Vagina (tissue), 2 donors: ENCODE data around the gene HOPX. TPM values are rescaled to one million over a fixed set of nuclear protein-coding genes. Genes with fewer than 3 reads are reported as not detected.

ENCODE experiments used
- DNase-seq, 2 donors: peaks; one replicate each; pipeline ENCODE4 v3.0.0-alpha.2; 2017; ENCODE audit errors: extremely low spot score in 2 of 2
- H3K27ac ChIP-seq: fragments of 200-600 bp; sonication (generic); one replicate; pipeline ENCODE4 v1.5.1; 2019
- H3K27me3 ChIP-seq: fragments of 200-600 bp; sonication (generic); one replicate; pipeline ENCODE4 v1.5.1; 2019
- H3K36me3 ChIP-seq, 2 donors: fragments of 200-600 bp; sonication (generic); one replicate each; pipeline ENCODE4 v1.5.1; 2017 to 2019
- H3K4me1 ChIP-seq: fragments of 200-600 bp; sonication (generic); one replicate; pipeline ENCODE4 v1.5.1; 2019
- H3K4me3 ChIP-seq, 2 donors: fragments of 200-600 bp; sonication (generic); 1 replicate in 1 of 2; 2 replicates in 1 of 2; pipeline ENCODE4 v1.5.1; 2016 to 2019
- H3K9me3 ChIP-seq: fragments of 200-600 bp; sonication (generic); one replicate; pipeline ENCODE4 v1.5.1; 2019
- CTCF ChIP-seq, 3 experiments: fragments of 450-650 bp in 2 of 3; fragments of 200-600 bp in 1 of 3; sonication (generic) in 1 of 3; IDR thresholded peaks; one replicate each; pipeline ENCODE4 v1.5.1; 2017 to 2019; ENCODE audit warnings: antibody characterized with exemption in 3 of 3, mild to moderate bottlenecking in 2 of 3, moderate library complexity in 2 of 3
- POLR2A ChIP-seq, 2 donors: fragments of 450-650 bp; IDR thresholded peaks; one replicate each; pipeline ENCODE4 v1.6.1; 2017; ENCODE audit warnings: antibody characterized with exemption in 2 of 2, mild to moderate bottlenecking in 2 of 2, moderate library complexity in 2 of 2
- POLR2AphosphoS5 ChIP-seq, 2 donors: sonication (generic); formaldehyde crosslinking; IDR thresholded peaks; one replicate each; pipeline ENCODE4 v1.9.0; 2017; ENCODE audit warnings: antibody characterized with exemption in 2 of 2, mild to moderate bottlenecking in 2 of 2, low read depth in 1 of 2; ENCODE audit not compliant: insufficient read depth in 1 of 2
- intact Hi-C: fragments of 100-400 bp; cut with DNase I; formaldehyde crosslinking; loops from one replicate; pipeline ENCODE4 v1.15.1; 2023
- total RNA-seq: library from RNA; depleted of rRNA; stranded (reverse); fragments of >200 nt; gene quantifications from one replicate; pipeline ENCODE4 v1.2.3, GENCODE V29; 2016

Gene HOPX
- total RNA-seq, 1 donor from 2014 or later: 112 TPM

- intact Hi-C loops: no loop called here
- Histone ChIP-seq H3K27ac (peak overlapping the region; percentile 34), H3K4me1 (peaks cover 37% of the 10 kb centered on the region), H3K4me3 (no peak overlapping the region), H3K27me3 (no peaks in the 10 kb centered on the region), H3K36me3 (peaks cover 0 to 9% of the 10 kb centered on the region in 2 donors), H3K9me3 (no peaks in the 10 kb centered on the region)
- TF ChIP-seq POLR2A (IDR thresholded peaks at IDR 0.05): no peak
- no peak for TF ChIP-seq POLR2AphosphoS5 (IDR thresholded peaks at IDR 0.05; ENCODE audit: insufficient read depth in 1 of 2, low read depth in 1 of 2)
- TF ChIP-seq CTCF (IDR thresholded peaks at IDR 0.05): no peak
- DNase-seq: no peak
Observed at GRCh38 chr4:56653461-56654237, 27.4 kb downstream of the HOPX start.

GRCh38 chr4:56652196-56652595 is 28.9 kb downstream of the HOPX start:
- no peaks in the 10 kb centered on the region for H3K27me3 ChIP-seq
- no peak for TF ChIP-seq CTCF (IDR thresholded peaks at IDR 0.05)
- no peak for TF ChIP-seq POLR2A (IDR thresholded peaks at IDR 0.05)
- no peak for TF ChIP-seq POLR2AphosphoS5 (IDR thresholded peaks at IDR 0.05; ENCODE audit: insufficient read depth in 1 of 2, low read depth in 1 of 2)
- DNase-seq: no peak
- intact Hi-C loops: no loop called here
- no peak overlapping the region for H3K4me3 ChIP-seq
- H3K36me3 ChIP-seq: peaks cover 0 to 9% of the 10 kb centered on the region in 2 donors
- no peak overlapping the region for H3K27ac ChIP-seq
- no peaks in the 10 kb centered on the region for H3K9me3 ChIP-seq
- peaks cover 22% of the 10 kb centered on the region for H3K4me1 ChIP-seq

GRCh38 chr4:56651056-56651350 is 30.1 kb downstream of the HOPX start:
- no peak overlapping the region for H3K4me3 ChIP-seq
- H3K4me1 ChIP-seq: peaks cover 11% of the 10 kb centered on the region
- H3K9me3 ChIP-seq: no peaks in the 10 kb centered on the region
- intact Hi-C loops: no loop called here
- DNase-seq: no peak
- no peak overlapping the region for H3K27ac ChIP-seq
- TF ChIP-seq CTCF (IDR thresholded peaks at IDR 0.05) (no peak), POLR2A (IDR thresholded peaks at IDR 0.05) (no peak)
- no peaks in the 10 kb centered on the region for H3K27me3 ChIP-seq
- H3K36me3 ChIP-seq: peaks cover 0 to 9% of the 10 kb centered on the region in 2 donors

- Histone ChIP-seq H3K27ac (no peak overlapping the region), H3K36me3 (peaks cover 0 to 9% of the 10 kb centered on the region in 2 donors), H3K4me1 (peaks cover 11% of the 10 kb centered on the region), H3K4me3 (no peak overlapping the region), H3K27me3 (no peaks in the 10 kb centered on the region), H3K9me3 (no peaks in the 10 kb centered on the region)
- intact Hi-C loops: no loop called here
- DNase-seq: no peak
- no peak for TF ChIP-seq CTCF (IDR thresholded peaks at IDR 0.05)
- no peak for TF ChIP-seq POLR2AphosphoS5 (IDR thresholded peaks at IDR 0.05; ENCODE audit: insufficient read depth in 1 of 2, low read depth in 1 of 2)
- no peak for TF ChIP-seq POLR2A (IDR thresholded peaks at IDR 0.05)
Observed at GRCh38 chr4:56650262-56651055, 30.6 kb downstream of the HOPX start.
